Stimulated activated naive B cell treated with anti-CD40 and anti-IgM and Interleukin-4, amounts not matched to agents 10 μg/mL and 1 μg/mL and 100 μg/mL, for 72 hours (primary cell): ENCODE results near the gene OR6B1.
"Not testable (repeated sequence)": the region's sequence is repeated elsewhere in the genome, so short reads cannot be mapped to it uniquely, and the experiment has no call there.

Experiments
- ATAC-seq, 2 donors: fragments of 150-1000 bp; cut with Tn5 transposase; replicated peaks; 2 replicates each; pipeline ENCODE4 v1.10.0; 2021; ENCODE audit warnings: moderate library complexity in 1 of 2
- DNase-seq: peaks from one replicate; pipeline ENCODE4 v3.0.0; 2021
- H3K27ac Mint-ChIP-seq: one replicate; pipeline ENCODE4 v1.8.0; 2022; ENCODE audit warnings: mild to moderate bottlenecking, mixed read lengths
- H3K27me3 Mint-ChIP-seq, 2 donors: one replicate each; pipeline ENCODE4 v1.8.0; 2022; ENCODE audit warnings: mixed read lengths in 2 of 2
- H3K36me3 Mint-ChIP-seq, 2 donors: one replicate each; pipeline ENCODE4 v1.8.0; 2022; ENCODE audit warnings: mixed read lengths in 2 of 2, mild to moderate bottlenecking in 1 of 2
- H3K4me1 Mint-ChIP-seq, 2 donors: one replicate each; pipeline ENCODE4 v1.8.0; 2022; ENCODE audit warnings: mixed read lengths in 2 of 2, mild to moderate bottlenecking in 1 of 2
- H3K4me3 Mint-ChIP-seq, 2 donors: one replicate each; pipeline ENCODE4 v1.8.0; 2022; ENCODE audit warnings: mild to moderate bottlenecking in 2 of 2, mixed read lengths in 2 of 2, moderate library complexity in 1 of 2
- H3K9me3 Mint-ChIP-seq, 2 donors: one replicate each; pipeline ENCODE4 v1.8.0; 2022; ENCODE audit warnings: mixed read lengths in 2 of 2, mild to moderate bottlenecking in 1 of 2

The OR6B1 gene

DNA sequence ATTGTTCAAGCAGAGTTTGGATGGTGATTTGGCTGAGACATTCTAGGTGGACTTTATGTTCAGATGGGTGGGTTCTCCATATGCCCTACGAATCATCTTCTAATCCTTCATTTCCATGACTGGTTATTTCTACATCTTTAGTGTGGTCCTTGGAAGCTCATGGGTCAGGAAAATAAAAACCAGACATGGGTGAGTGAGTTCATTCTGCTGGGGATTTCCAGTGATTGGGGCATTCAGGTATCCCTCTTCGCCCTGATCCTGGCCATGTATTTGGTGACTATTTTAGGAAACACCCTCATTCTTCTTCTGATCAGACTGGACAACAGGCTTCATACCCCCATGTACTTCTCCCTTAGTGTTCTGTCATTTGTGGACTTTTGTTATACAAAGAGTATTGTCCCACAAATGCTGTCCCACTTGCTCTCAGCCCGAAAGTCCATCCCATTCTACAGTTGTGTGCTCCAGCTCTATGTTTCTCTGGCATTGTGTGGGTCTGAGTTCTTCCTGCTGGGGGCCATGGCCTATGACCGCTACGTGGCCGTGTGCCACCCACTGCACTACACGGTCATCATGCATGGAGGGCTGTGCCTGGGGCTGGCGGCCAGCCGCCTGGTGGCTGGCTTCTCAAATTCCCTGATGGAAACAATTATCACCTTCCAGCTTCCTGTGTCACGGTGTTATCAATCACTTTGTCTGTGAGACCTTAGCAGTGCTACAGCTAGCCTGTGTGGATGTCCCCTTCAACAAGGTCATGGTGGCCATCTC lies 19.2 kb upstream of the OR6B1 start:
- H3K4me1 Mint-ChIP-seq: no peaks in the 10 kb centered on the region
- no peaks in the 10 kb centered on the region for H3K36me3 Mint-ChIP-seq
- no peak overlapping the region for H3K4me3 Mint-ChIP-seq
- H3K27me3 Mint-ChIP-seq: peaks cover 4% of the 10 kb centered on the region in 2 donors
- no peak for DNase-seq
- ATAC-seq: no peak
- no peak overlapping the region for H3K27ac Mint-ChIP-seq
- no peaks in the 10 kb centered on the region for H3K9me3 Mint-ChIP-seq

- ATAC-seq (no peak), DNase-seq (no peak)
- Mint-ChIP-seq H3K4me1 (no peaks in the 10 kb centered on the region), H3K27ac (no peak overlapping the region), H3K9me3 (no peaks in the 10 kb centered on the region), H3K36me3 (no peaks in the 10 kb centered on the region), H3K27me3 (peaks cover 4% of the 10 kb centered on the region in 2 donors), H3K4me3 (no peak overlapping the region)
Measured at GRCh38 chr7:143983960-143984359, 16.2 kb upstream of the OR6B1 start.

GRCh38 chr7:143987513-143987912 lies 12.6 kb upstream of the OR6B1 start:
- Mint-ChIP-seq H3K4me1 (no peaks in the 10 kb centered on the region), H3K4me3 (no peak overlapping the region), H3K27ac (no peak overlapping the region), H3K9me3 (peaks cover 4 to 9% of the 10 kb centered on the region in 2 donors), H3K36me3 (peaks cover 2 to 4% of the 10 kb centered on the region in 2 donors), H3K27me3 (peaks cover 4 to 8% of the 10 kb centered on the region in 2 donors)
- DNase-seq (no peak), ATAC-seq (no peak)

DNA sequence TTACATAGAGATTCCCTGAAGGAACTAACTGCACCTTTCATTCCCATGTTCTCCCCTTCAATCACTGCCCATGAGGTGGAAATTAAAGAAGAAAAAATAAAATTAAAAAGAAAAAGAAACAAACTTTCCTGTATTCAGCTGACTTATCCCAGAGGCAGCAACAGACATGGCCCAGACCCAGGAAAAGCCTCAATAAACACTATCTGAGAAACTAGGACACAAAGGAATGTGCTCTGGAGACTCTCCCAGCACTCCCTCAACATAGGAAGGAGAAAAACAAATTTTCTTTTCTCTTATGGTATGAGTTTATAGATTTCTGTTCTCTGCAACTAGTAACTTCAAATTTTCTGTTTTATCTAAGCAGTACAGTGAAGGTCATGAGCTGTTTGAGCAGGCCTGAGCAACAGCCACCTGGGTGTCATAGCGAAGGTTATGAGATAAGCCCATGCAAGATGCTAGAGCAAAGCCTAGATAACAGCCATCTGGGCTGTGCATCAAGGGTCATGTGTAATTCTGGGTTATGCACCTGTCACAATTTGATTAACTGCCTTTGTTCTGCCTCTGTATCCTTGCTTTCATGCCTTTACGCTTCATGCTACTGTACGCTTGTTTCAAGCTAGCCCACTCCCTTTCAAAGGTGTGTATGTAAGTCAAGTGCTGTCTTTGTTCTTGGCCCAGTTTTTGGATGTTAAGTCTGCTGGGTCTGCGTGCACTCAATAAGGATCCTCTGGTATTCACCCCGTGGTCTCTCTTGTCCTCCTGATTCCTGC lies 11.0 kb upstream of the OR6B1 start:
- Mint-ChIP-seq H3K9me3 (peaks cover 4 to 9% of the 10 kb centered on the region in 2 donors), H3K36me3 (peaks cover 2 to 4% of the 10 kb centered on the region in 2 donors), H3K27me3 (peaks cover 0 to 7% of the 10 kb centered on the region in 2 donors), H3K27ac (no peak overlapping the region), H3K4me3 (no peak overlapping the region), H3K4me1 (no peaks in the 10 kb centered on the region)
- DNase-seq: no peak
- no peak for ATAC-seq

GRCh38 chr7:143992670-143993069 lies 7.5 kb upstream of the OR6B1 start:
- no peak for DNase-seq
- Mint-ChIP-seq H3K9me3 (peaks cover 4 to 9% of the 10 kb centered on the region in 2 donors), H3K4me3 (no peak overlapping the region), H3K36me3 (peaks cover 2 to 4% of the 10 kb centered on the region in 2 donors), H3K27ac (no peak overlapping the region), H3K4me1 (no peaks in the 10 kb centered on the region), H3K27me3 (peaks cover 0 to 7% of the 10 kb centered on the region in 2 donors)
- no peak for ATAC-seq

DNA sequence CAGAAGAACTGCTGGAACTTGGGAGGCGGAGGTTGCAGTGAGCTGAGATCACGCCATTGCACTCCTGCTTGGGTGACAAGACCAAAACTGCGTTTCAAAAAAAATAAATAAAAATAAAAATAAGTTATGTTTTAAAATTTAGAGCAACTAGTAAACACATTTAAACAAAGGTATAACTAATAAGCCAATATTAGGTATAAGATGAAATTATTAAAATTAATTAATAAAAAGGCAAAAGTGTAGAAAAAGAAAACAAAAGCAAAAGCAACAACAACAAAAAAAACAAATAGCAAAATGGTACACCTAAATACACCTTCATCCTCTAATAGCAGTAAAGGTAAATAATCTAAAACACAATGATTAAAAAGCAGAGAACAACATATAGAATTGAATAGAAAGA lies 6.2 kb upstream of the OR6B1 start:
- H3K27me3 Mint-ChIP-seq: peaks cover 0 to 7% of the 10 kb centered on the region in 2 donors
- H3K4me1 Mint-ChIP-seq: no peaks in the 10 kb centered on the region
- H3K36me3 Mint-ChIP-seq: peaks cover 2 to 4% of the 10 kb centered on the region in 2 donors

DNA sequence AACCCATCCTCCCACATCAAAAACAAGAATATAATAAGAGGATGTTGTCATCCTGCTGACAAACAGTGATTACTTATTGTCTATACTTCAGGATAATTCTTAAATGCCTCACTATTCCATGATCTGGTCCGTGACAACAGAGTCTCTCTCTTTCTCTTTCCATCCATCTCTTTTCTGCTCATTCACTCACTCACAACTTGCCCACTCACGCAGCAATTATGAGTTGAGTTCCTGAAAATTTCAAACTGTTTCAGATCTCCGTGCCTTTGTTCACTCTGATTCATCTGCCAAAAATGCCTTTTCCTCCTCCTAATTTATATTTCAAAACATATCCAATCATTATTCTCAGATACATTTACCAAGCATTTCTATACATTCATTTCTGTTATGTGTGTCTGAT lies 1.4 kb downstream of the OR6B1 start:
- ATAC-seq: no peak
- Mint-ChIP-seq H3K4me1 (no peaks in the 10 kb centered on the region), H3K4me3 (no peak overlapping the region), H3K9me3 (no peaks in the 10 kb centered on the region), H3K27me3 (peaks cover 0 to 6% of the 10 kb centered on the region in 2 donors), H3K27ac (no peak overlapping the region), H3K36me3 (no peaks in the 10 kb centered on the region)
- DNase-seq: no peak

More for the DNA sequence above, 6.2 kb upstream of the OR6B1 start:
- Mint-ChIP-seq H3K27ac (no peak overlapping the region), H3K9me3 (peaks cover 4 to 9% of the 10 kb centered on the region in 2 donors), H3K4me3 (no peak overlapping the region)
- DNase-seq: no peak
- ATAC-seq: no peak

DNA sequence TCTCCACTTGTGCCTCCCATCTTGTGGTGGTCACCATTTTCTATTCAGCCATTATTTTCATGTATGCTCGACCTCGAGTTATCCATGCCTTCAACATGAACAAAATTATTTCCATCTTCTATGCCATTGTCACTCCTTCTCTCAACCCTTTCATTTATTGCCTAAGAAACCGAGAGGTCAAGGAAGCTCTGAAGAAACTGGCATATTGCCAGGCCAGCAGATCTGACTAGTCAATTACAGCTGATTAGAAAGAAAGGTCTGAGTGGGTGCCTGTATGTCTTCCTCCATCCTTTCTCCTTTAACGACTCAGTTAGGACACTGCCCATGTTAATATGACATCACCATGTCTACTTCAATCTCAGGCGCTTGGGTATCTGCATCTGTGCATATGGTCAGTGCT lies 4.6 kb downstream of the OR6B1 start:
- ATAC-seq (no peak), DNase-seq (no peak)
- peaks cover 9 to 14% of the 10 kb centered on the region in 2 donors for H3K9me3 Mint-ChIP-seq
- peaks cover 0 to 3% of the 10 kb centered on the region in 2 donors for H3K36me3 Mint-ChIP-seq
- no peak overlapping the region for H3K4me3 Mint-ChIP-seq
- H3K27ac Mint-ChIP-seq: no peak overlapping the region
- peaks cover 0 to 6% of the 10 kb centered on the region in 2 donors for H3K27me3 Mint-ChIP-seq
- H3K4me1 Mint-ChIP-seq: no peaks in the 10 kb centered on the region

GRCh38 chr7:144006029-144006691 lies 6.0 kb downstream of the OR6B1 start:
- peaks cover 15 to 18% of the 10 kb centered on the region in 2 donors for H3K9me3 Mint-ChIP-seq
- no peaks in the 10 kb centered on the region for H3K4me1 Mint-ChIP-seq
- no peak overlapping the region for H3K4me3 Mint-ChIP-seq
- no peak for DNase-seq
- peaks cover 0 to 3% of the 10 kb centered on the region in 2 donors for H3K36me3 Mint-ChIP-seq
- H3K27ac Mint-ChIP-seq: no peak overlapping the region
- H3K27me3 Mint-ChIP-seq: peaks cover 0 to 6% of the 10 kb centered on the region in 2 donors
- no peak for ATAC-seq

GRCh38 chr7:144006692-144007042 lies 6.5 kb downstream of the OR6B1 start:
- H3K27ac Mint-ChIP-seq: no peak overlapping the region
- H3K36me3 Mint-ChIP-seq: peaks cover 0 to 3% of the 10 kb centered on the region in 2 donors
- H3K4me3 Mint-ChIP-seq: no peak overlapping the region
- no peaks in the 10 kb centered on the region for H3K4me1 Mint-ChIP-seq
- ATAC-seq: no peak
- peaks cover 15 to 18% of the 10 kb centered on the region in 2 donors for H3K9me3 Mint-ChIP-seq
- no peak for DNase-seq
- peaks cover 0 to 6% of the 10 kb centered on the region in 2 donors for H3K27me3 Mint-ChIP-seq

GRCh38 chr7:144009361-144009760 lies 9.2 kb downstream of the OR6B1 start:
- Mint-ChIP-seq H3K4me3 (no peak overlapping the region), H3K9me3 (peaks cover 15 to 18% of the 10 kb centered on the region in 2 donors), H3K27me3 (peaks cover 0 to 3% of the 10 kb centered on the region in 2 donors), H3K4me1 (no peaks in the 10 kb centered on the region), H3K27ac (no peak overlapping the region), H3K36me3 (peaks cover 0 to 3% of the 10 kb centered on the region in 2 donors)
- no peak for DNase-seq
- no peak for ATAC-seq

GRCh38 chr7:144010061-144010460 lies 9.9 kb downstream of the OR6B1 start:
- H3K9me3 Mint-ChIP-seq: peaks cover 15 to 18% of the 10 kb centered on the region in 2 donors
- not testable (repeated sequence) for H3K27me3 Mint-ChIP-seq, H3K36me3 Mint-ChIP-seq, H3K27ac Mint-ChIP-seq, H3K4me1 Mint-ChIP-seq, H3K4me3 Mint-ChIP-seq, ATAC-seq, DNase-seq

DNA sequence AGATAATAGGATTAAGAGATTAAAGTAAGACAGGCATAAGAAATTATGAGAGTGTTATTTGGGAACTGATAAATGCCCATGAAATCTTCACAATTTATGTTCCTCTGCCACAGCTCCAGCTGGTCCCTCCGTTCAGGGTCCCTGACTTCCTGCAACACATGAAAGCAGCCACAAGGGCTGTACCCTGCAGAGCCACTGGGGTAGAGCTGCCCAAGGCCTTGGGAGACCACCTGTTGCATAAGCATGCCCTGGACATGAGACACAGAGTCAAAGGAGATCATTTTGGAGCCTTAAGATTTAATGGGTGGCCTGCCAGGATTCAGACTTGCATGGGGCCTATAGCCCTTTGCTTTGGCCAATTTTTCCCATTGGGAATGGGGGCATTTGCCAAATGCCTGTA lies 10.7 kb downstream of the OR6B1 start:
- not testable (repeated sequence) for H3K4me1 Mint-ChIP-seq, DNase-seq, H3K27ac Mint-ChIP-seq, H3K36me3 Mint-ChIP-seq, H3K27me3 Mint-ChIP-seq, H3K4me3 Mint-ChIP-seq, ATAC-seq
- H3K9me3 Mint-ChIP-seq: peaks cover 18 to 19% of the 10 kb centered on the region in 2 donors

- no peak for DNase-seq
- Mint-ChIP-seq H3K27ac (no peak overlapping the region), H3K27me3 (peaks cover 0 to 5% of the 10 kb centered on the region in 2 donors), H3K36me3 (peaks cover 0 to 3% of the 10 kb centered on the region in 2 donors), H3K9me3 (peaks cover 18 to 19% of the 10 kb centered on the region in 2 donors), H3K4me3 (no peak overlapping the region), H3K4me1 (no peaks in the 10 kb centered on the region)
- ATAC-seq: no peak
Measured at GRCh38 chr7:144011458-144012230, 11.5 kb downstream of the OR6B1 start.
